GM12872 (cell line): Measurements from ENCODE around the gene UQCC3.
A peak's percentile ranks its signal among the peaks of the same experiment; 100 is the strongest.

Experiments
- CTCF ChIP-seq: IDR thresholded peaks from 3 replicates; pipeline ENCODE4 v1.5.1; 2011; ENCODE audit warnings: low read depth, mild to moderate bottlenecking, low read length, moderate library complexity; ENCODE audit not compliant: insufficient read depth

UQCC3 gene

GRCh38 chr11:62694455-62695167 is 23.1 kb downstream of the UQCC3 start:
- TF ChIP-seq CTCF, result peak; percentile 88

GRCh38 chr11:62702246-62702645 is 30.8 kb downstream of the UQCC3 start:
- TF ChIP-seq CTCF, result no peak

- TF ChIP-seq CTCF, result no peak
These were observed 33.9 kb downstream of the UQCC3 start for GRCh38 chr11:62705413-62705812.

GRCh38 chr11:62705880-62706849 is 34.7 kb downstream of the UQCC3 start:
- no peak for TF ChIP-seq CTCF

GRCh38 chr11:62706850-62707247 is 35.4 kb downstream of the UQCC3 start:
- no peak for TF ChIP-seq CTCF

- no peak for TF ChIP-seq CTCF
These were observed 35.9 kb downstream of the UQCC3 start, which contains the start of the genes BSCL2 and GNG3 for GRCh38 chr11:62707277-62707861. TSS of gene BSCL2 (minus strand) at chr11:62707424. CDS start at chr11:62707195, 229 bp downstream. TSS of gene GNG3 (plus strand) at chr11:62707676. CDS start at chr11:62708296, 620 bp downstream.

- TF ChIP-seq CTCF, result no peak
These were observed 36.9 kb downstream of the UQCC3 start for GRCh38 chr11:62708392-62708791.
